ENCODE data around the gene TMEM116. TPM values are rescaled to one million over a fixed set of nuclear protein-coding genes. Genes with fewer than 3 reads are reported as not detected.

Gene TMEM116
- polyA plus RNA-seq, 1 donor (not counting 4 experiments of a cell fraction or from before 2014, with no cell fraction given) = 7.7 TPM

GRCh38 chr12:111887926-111888745 is 124.8 kb downstream of the TMEM116 start:
- Histone ChIP-seq H3K9ac (ENCODE audit: control insufficient read depth, extremely low read depth, insufficient read depth, low read length) (no peak overlapping the region), H3K36me3 (ENCODE audit: control insufficient read depth in 2 of 2, extremely low read depth in 1 of 2, insufficient read depth in 2 of 2, low read length in 2 of 2) (peaks cover 36 to 37% of the 10 kb centered on the region in 2 experiments), H3K4me3 (ENCODE audit: control insufficient read depth in 2 of 3, extremely low read depth in 1 of 3, insufficient read depth in 2 of 3, low read depth in 1 of 3, low read length in 3 of 3) (no peak overlapping the region), H3K79me2 (ENCODE audit: control insufficient read depth, insufficient read depth, low read length) (no peaks in the 10 kb centered on the region), H4K20me1 (ENCODE audit: control insufficient read depth, extremely low read depth, insufficient read depth, low read length) (no peaks in the 10 kb centered on the region), H3K4me1 (ENCODE audit: control insufficient read depth, extremely low read depth, insufficient read depth, low read length) (peaks cover 7% of the 10 kb centered on the region), H3K9me1 (ENCODE audit: control insufficient read depth, extremely low read depth, insufficient read depth, low read length) (no peaks in the 10 kb centered on the region), H3K4me2 (ENCODE audit: control insufficient read depth, extremely low read depth, insufficient read depth, low read depth, low read length) (no peak overlapping the region), H2AFZ (ENCODE audit: control insufficient read depth, low read length) (no peak overlapping the region), H3K27me3 (ENCODE audit: control insufficient read depth, extremely low read depth, insufficient read depth, low read length) (no peaks in the 10 kb centered on the region), H3K9me3 (ENCODE audit: control insufficient read depth, low read depth, low read length) (no peaks in the 10 kb centered on the region), H3K27ac (ENCODE audit: control insufficient read depth, insufficient read depth, low read length) (no peak overlapping the region)
- FAIRE-seq (no peak), DNase-seq (ENCODE audit: low read depth, low spot score) (no peak)
- TF ChIP-seq CTCF (optimal IDR thresholded peaks at IDR 0.05 in 1 of 3, IDR thresholded peaks at IDR 0.05 in 1 of 3, conservative IDR thresholded peaks at IDR 0.05 in 1 of 3; ENCODE audit: extremely low read depth in 1 of 3, insufficient read depth in 2 of 3, low read length in 3 of 3) (no peak), EZH2 (IDR thresholded peaks at IDR 0.05; ENCODE audit: low read length) (no peak)
- dilution Hi-C loops (cut with MboI; ENCODE audit: extremely low pct_ligation_motif_present, low sequenced_read_pairs) = no loop called here

GRCh38 chr12:111886662-111887545 is 126.1 kb downstream of the TMEM116 start:
- no peaks in the 10 kb centered on the region for H3K27me3 ChIP-seq (ENCODE audit: control insufficient read depth, extremely low read depth, insufficient read depth, low read length)
- no peak overlapping the region for H3K27ac ChIP-seq (ENCODE audit: control insufficient read depth, insufficient read depth, low read length)
- no peaks in the 10 kb centered on the region for H3K79me2 ChIP-seq (ENCODE audit: control insufficient read depth, insufficient read depth, low read length)
- no peak overlapping the region for H3K4me3 ChIP-seq (ENCODE audit: control insufficient read depth in 2 of 3, extremely low read depth in 1 of 3, insufficient read depth in 2 of 3, low read depth in 1 of 3, low read length in 3 of 3)
- H3K4me1 ChIP-seq (ENCODE audit: control insufficient read depth, extremely low read depth, insufficient read depth, low read length) = peaks cover 7% of the 10 kb centered on the region
- DNase-seq (ENCODE audit: low read depth, low spot score) = no peak
- dilution Hi-C loops (cut with MboI; ENCODE audit: extremely low pct_ligation_motif_present, low sequenced_read_pairs) = no loop called here
- peaks cover 35 to 36% of the 10 kb centered on the region in 2 experiments for H3K36me3 ChIP-seq (ENCODE audit: control insufficient read depth in 2 of 2, extremely low read depth in 1 of 2, insufficient read depth in 2 of 2, low read length in 2 of 2)
- FAIRE-seq = no peak
- no peak overlapping the region for H2AFZ ChIP-seq (ENCODE audit: control insufficient read depth, low read length)
- H4K20me1 ChIP-seq (ENCODE audit: control insufficient read depth, extremely low read depth, insufficient read depth, low read length) = no peaks in the 10 kb centered on the region
- H3K4me2 ChIP-seq (ENCODE audit: control insufficient read depth, extremely low read depth, insufficient read depth, low read depth, low read length) = no peak overlapping the region
- H3K9ac ChIP-seq (ENCODE audit: control insufficient read depth, extremely low read depth, insufficient read depth, low read length) = no peak overlapping the region
- H3K9me3 ChIP-seq (ENCODE audit: control insufficient read depth, low read depth, low read length) = no peaks in the 10 kb centered on the region
- no peaks in the 10 kb centered on the region for H3K9me1 ChIP-seq (ENCODE audit: control insufficient read depth, extremely low read depth, insufficient read depth, low read length)
- TF ChIP-seq CTCF (optimal IDR thresholded peaks at IDR 0.05 in 1 of 3, IDR thresholded peaks at IDR 0.05 in 1 of 3, conservative IDR thresholded peaks at IDR 0.05 in 1 of 3; ENCODE audit: extremely low read depth in 1 of 3, insufficient read depth in 2 of 3, low read length in 3 of 3) (no peak), EZH2 (IDR thresholded peaks at IDR 0.05; ENCODE audit: low read length) (no peak)
